GM12872 (cell line): ENCODE measurements around the gene ADGRB3.

Source experiments
- CTCF ChIP-seq: IDR thresholded peaks from 3 replicates; pipeline ENCODE4 v1.5.1; 2011; ENCODE audit warnings: low read depth, mild to moderate bottlenecking, low read length, moderate library complexity; ENCODE audit not compliant: insufficient read depth

Gene ADGRB3

GRCh38 chr6:68911811-68912210 lies 276.7 kb downstream of the ADGRB3 start:
- no peak for TF ChIP-seq CTCF

GRCh38 chr6:68915586-68915985 lies 280.5 kb downstream of the ADGRB3 start:
- TF ChIP-seq CTCF = no peak

- TF ChIP-seq CTCF = no peak
These were observed 284.5 kb downstream of the ADGRB3 start for GRCh38 chr6:68919537-68919936.

- TF ChIP-seq CTCF = no peak
These were observed 306.3 kb downstream of the ADGRB3 start for GRCh38 chr6:68941345-68941744.

GRCh38 chr6:68947721-68948120 lies 312.6 kb downstream of the ADGRB3 start:
- no peak for TF ChIP-seq CTCF

- TF ChIP-seq CTCF = no peak
These were observed 316.2 kb downstream of the ADGRB3 start for GRCh38 chr6:68951270-68951669.

- TF ChIP-seq CTCF = no peak
These were observed 323.2 kb downstream of the ADGRB3 start for GRCh38 chr6:68958327-68958726.
